GM18870 (cell line): ENCODE measurements around the gene ST6GALNAC3.
"Not testable (repeated sequence)": the region's sequence is repeated elsewhere in the genome, so short reads cannot be mapped to it uniquely, and the experiment has no call there.

ENCODE experiments used
- ATAC-seq: cut with Tn5 transposase; IDR thresholded peaks from one replicate; pipeline ENCODE4 v1.9.1; 2021; ENCODE audit warnings: moderate library complexity; ENCODE audit not compliant: unreplicated experiment

The ST6GALNAC3 gene

GRCh38 chr1:76074321-76075187 lies at the start of gene ST6GALNAC3:
Gene ST6GALNAC3 (plus strand): TSS chr1:76074746.
- ATAC-seq, result peak; percentile 73

- ATAC-seq, result no peak
Measured at GRCh38 chr1:76027341-76027740, 47.2 kb upstream of the ST6GALNAC3 start.

- no peak for ATAC-seq
Measured at GRCh38 chr1:76029331-76029730, 45.2 kb upstream of the ST6GALNAC3 start.

GRCh38 chr1:76031496-76031895 lies 43.0 kb upstream of the ST6GALNAC3 start:
- ATAC-seq, result no peak

GRCh38 chr1:76033800-76034475 lies 40.6 kb upstream of the ST6GALNAC3 start:
- no peak for ATAC-seq

- ATAC-seq, result no peak
Measured at GRCh38 chr1:76035053-76035452, 39.5 kb upstream of the ST6GALNAC3 start.

GRCh38 chr1:76037324-76037723 lies 37.2 kb upstream of the ST6GALNAC3 start:
- no peak for ATAC-seq

GRCh38 chr1:76038287-76039004 lies 36.1 kb upstream of the ST6GALNAC3 start:
- ATAC-seq, result no peak

- ATAC-seq, result no peak
Measured at GRCh38 chr1:76046149-76046548, 28.4 kb upstream of the ST6GALNAC3 start.

- no peak for ATAC-seq
Measured at GRCh38 chr1:76048219-76048618, 26.3 kb upstream of the ST6GALNAC3 start.

GRCh38 chr1:76048926-76049325 lies 25.6 kb upstream of the ST6GALNAC3 start:
- no peak for ATAC-seq

- ATAC-seq, result no peak
Measured at GRCh38 chr1:76049498-76049897, 25.0 kb upstream of the ST6GALNAC3 start.

GRCh38 chr1:76050073-76050472 lies 24.5 kb upstream of the ST6GALNAC3 start:
- ATAC-seq, result not testable (repeated sequence)

- ATAC-seq, result no peak
Measured at GRCh38 chr1:76053021-76053420, 21.5 kb upstream of the ST6GALNAC3 start.

- ATAC-seq, result no peak
Measured at GRCh38 chr1:76054359-76054758, 20.2 kb upstream of the ST6GALNAC3 start.

GRCh38 chr1:76055987-76056386 lies 18.6 kb upstream of the ST6GALNAC3 start:
- ATAC-seq, result no peak

GRCh38 chr1:76059451-76059850 lies 15.1 kb upstream of the ST6GALNAC3 start:
- no peak for ATAC-seq

- no peak for ATAC-seq
Measured at GRCh38 chr1:76065270-76065669, 9.3 kb upstream of the ST6GALNAC3 start.

- no peak for ATAC-seq
Measured at GRCh38 chr1:76066394-76066793, 8.2 kb upstream of the ST6GALNAC3 start.

- no peak for ATAC-seq
Measured at GRCh38 chr1:76068542-76068941, 6.0 kb upstream of the ST6GALNAC3 start.

GRCh38 chr1:76068953-76069561 lies 5.5 kb upstream of the ST6GALNAC3 start:
- ATAC-seq, result no peak
